ENCODE results near the gene MRPL58. TPM values are rescaled to one million over a fixed set of nuclear protein-coding genes. Genes with fewer than 3 reads are reported as not detected.

MRPL58 gene
- total and polyA plus RNA-seq, 7 donors, result 50.4 to 80.6 (median 64.1) TPM

DNA sequence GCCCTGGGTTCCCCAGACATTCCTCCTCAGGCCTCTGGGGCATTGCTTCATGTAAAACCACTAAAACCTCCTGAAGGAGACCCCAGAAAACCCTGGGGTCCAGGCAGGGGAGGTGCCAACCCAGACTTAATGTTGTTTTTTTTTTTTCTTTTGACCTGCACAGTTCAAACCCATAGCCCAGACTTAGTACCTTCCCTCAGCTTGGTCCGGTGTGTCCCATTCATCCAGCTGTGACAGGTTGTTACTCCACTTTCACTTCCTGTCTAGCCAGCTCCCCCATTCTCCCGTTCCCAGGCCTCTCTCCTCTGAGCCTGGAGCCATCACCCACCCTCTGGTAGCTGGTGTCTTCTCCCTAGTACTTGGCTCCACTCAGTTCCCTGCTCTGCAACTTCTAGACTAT lies 20.2 kb upstream of the MRPL58 start:
- ATAC-seq (no peak), DNase-seq (no peak)
- Histone ChIP-seq H3K9me3 (no peaks in the 10 kb centered on the region), H3K4me1 (peaks cover 4% of the 10 kb centered on the region), H3K36me3 (ENCODE audit: insufficient read depth in 1 of 2, low read depth in 1 of 2) (no peaks in the 10 kb centered on the region), H3K27ac (no peak overlapping the region), H3K4me3 (no peak overlapping the region), H3K27me3 (ENCODE audit: insufficient read depth in 3 of 3, low read length in 2 of 3) (no peaks in the 10 kb centered on the region)
- 62 to 85% (median 75%) methylated on average over 2 of the region's 2 CpGs for WGBS, 3 donors
- intact Hi-C loops (cut with DNase I), result no loop called here
- no peak for TF ChIP-seq CTCF (IDR thresholded peaks at IDR 0.05)

DNA sequence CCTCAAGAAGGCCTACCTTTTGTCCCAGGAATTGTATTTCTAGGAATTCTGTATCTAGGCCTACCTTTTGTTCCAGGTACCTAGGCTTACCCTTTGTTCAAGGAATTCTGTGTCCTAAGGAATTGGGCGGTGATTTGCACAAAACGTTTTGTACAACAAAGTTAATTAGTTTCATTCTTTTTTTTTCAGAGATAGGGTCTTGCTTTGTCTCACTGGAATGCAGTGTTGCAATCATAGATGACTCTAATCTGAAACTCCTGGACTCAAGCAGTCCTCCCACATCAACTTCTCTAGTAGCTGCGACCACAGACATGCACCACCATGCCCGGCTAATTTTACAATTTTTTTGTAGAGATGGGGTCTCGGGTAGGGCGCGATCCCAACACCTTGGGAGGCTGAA lies 18.0 kb upstream of the MRPL58 start:
- H3K36me3 ChIP-seq (ENCODE audit: insufficient read depth in 1 of 2, low read depth in 1 of 2), result no peaks in the 10 kb centered on the region
- peaks cover 4% of the 10 kb centered on the region for H3K4me1 ChIP-seq
- peak in 1 of 2 donors; percentile 19 for DNase-seq
- WGBS, 3 donors, result 89 to 92% (median 92%) methylated on average over 7 of the region's 7 CpGs
- no peaks in the 10 kb centered on the region for H3K9me3 ChIP-seq
- intact Hi-C loops (cut with DNase I), result no loop called here
- TF ChIP-seq CTCF (IDR thresholded peaks at IDR 0.05), result no peak
- no peak overlapping the region for H3K27ac ChIP-seq
- no peak for ATAC-seq
- no peak overlapping the region for H3K4me3 ChIP-seq
- no peaks in the 10 kb centered on the region for H3K27me3 ChIP-seq (ENCODE audit: insufficient read depth in 3 of 3, low read length in 2 of 3)

GRCh38 chr17:74995847-74996246 lies 16.6 kb upstream of the MRPL58 start:
- Histone ChIP-seq H3K27ac (no peak overlapping the region), H3K9me3 (no peaks in the 10 kb centered on the region), H3K36me3 (ENCODE audit: insufficient read depth in 1 of 2, low read depth in 1 of 2) (no peaks in the 10 kb centered on the region), H3K4me3 (no peak overlapping the region), H3K27me3 (ENCODE audit: insufficient read depth in 3 of 3, low read length in 2 of 3) (no peaks in the 10 kb centered on the region), H3K4me1 (peaks cover 4% of the 10 kb centered on the region)
- intact Hi-C loops (cut with DNase I), result no loop called here
- 86 to 91% (median 87%) methylated on average over 5 of the region's 5 CpGs for WGBS, 3 donors
- no peak for DNase-seq
- TF ChIP-seq CTCF (IDR thresholded peaks at IDR 0.05), result no peak
- ATAC-seq, result no peak

DNA sequence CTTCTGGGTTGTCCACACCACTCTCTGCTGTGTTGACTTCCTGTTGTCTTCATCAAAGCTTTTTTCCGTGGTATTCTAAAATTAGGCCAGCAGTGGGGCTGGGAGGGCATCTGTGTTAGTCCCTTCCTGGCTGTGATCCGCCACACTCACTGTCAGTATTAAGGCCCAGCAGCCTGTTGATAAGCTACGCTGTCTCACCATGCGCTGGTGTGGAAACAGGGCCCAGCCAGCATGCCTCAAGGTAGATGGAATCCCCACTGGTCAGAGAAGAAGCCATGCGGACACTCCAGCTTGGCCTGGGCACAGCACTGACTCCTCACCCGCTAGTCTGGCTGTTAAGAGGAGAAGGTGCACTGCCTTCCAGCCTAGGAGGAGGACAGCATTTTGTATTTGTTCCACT lies 13.7 kb upstream of the MRPL58 start:
- no peak for TF ChIP-seq CTCF (IDR thresholded peaks at IDR 0.05)
- no peaks in the 10 kb centered on the region for H3K36me3 ChIP-seq (ENCODE audit: insufficient read depth in 1 of 2, low read depth in 1 of 2)
- H3K27ac ChIP-seq, result no peak overlapping the region
- ATAC-seq (no peak), DNase-seq (peak in 1 of 2 donors; percentile 21)
- no peaks in the 10 kb centered on the region for H3K27me3 ChIP-seq (ENCODE audit: insufficient read depth in 3 of 3, low read length in 2 of 3)
- H3K9me3 ChIP-seq, result no peaks in the 10 kb centered on the region
- intact Hi-C loops (cut with DNase I), result no loop called here
- 75 to 85% (median 81%) methylated on average over 6 of the region's 6 CpGs for WGBS, 3 donors
- H3K4me1 ChIP-seq, result no peaks in the 10 kb centered on the region
- H3K4me3 ChIP-seq, result no peak overlapping the region

DNA sequence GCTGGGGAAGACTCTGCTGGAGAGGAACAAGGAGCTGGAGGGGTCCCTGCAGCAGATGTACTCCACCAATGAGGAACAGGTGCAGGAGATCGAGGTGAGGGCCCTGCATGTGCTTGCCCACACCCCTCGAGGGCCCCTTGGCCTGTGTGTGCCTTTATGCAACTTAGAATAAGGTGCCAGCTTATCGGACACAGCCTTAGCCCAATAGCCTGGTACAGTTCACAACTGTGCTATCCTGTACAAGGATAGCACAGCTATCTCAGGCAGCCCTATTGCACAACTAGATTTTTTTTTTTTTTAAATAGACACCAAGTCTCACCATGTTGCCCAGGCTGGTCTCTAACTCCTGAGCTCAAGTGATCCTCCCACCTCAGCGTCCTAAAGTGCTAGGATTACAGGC lies 12.9 kb upstream of the MRPL58 start:
- ATAC-seq (no peak), DNase-seq (peak in 1 of 2 donors; percentile 15)
- Histone ChIP-seq H3K27me3 (ENCODE audit: insufficient read depth in 3 of 3, low read length in 2 of 3) (no peaks in the 10 kb centered on the region), H3K36me3 (ENCODE audit: insufficient read depth in 1 of 2, low read depth in 1 of 2) (no peaks in the 10 kb centered on the region), H3K4me1 (no peaks in the 10 kb centered on the region), H3K9me3 (no peaks in the 10 kb centered on the region), H3K27ac (no peak overlapping the region), H3K4me3 (no peak overlapping the region)
- no peak for TF ChIP-seq CTCF (IDR thresholded peaks at IDR 0.05)
- 62 to 77% (median 76%) methylated on average over 4 of the region's 4 CpGs for WGBS, 3 donors
- intact Hi-C loops (cut with DNase I), result no loop called here
